Cardiac septum (tissue), 1 donor: ENCODE measurements around the gene CCR5. TPM values are rescaled to one million over a fixed set of nuclear protein-coding genes. Genes with fewer than 3 reads are reported as not detected.
"Not testable (repeated sequence)": the region's sequence is repeated elsewhere in the genome, so short reads cannot be mapped to it uniquely, and the experiment has no call there.

Experiments used
- DNase-seq: peaks from one replicate; pipeline ENCODE4 v3.0.0-alpha.2; 2020; ENCODE audit warnings: low spot score
- intact Hi-C: fragments of 100-400 bp; cut with DNase I; formaldehyde crosslinking; loops from one replicate; pipeline ENCODE4 v1.14.0; 2022
- total RNA-seq: library from RNA; stranded (reverse); fragmentation: NEBNext Ultra II Directional; extraction: Animal tissue kit (Norgen Biotek cat#: 25700); gene quantifications from one replicate; pipeline ENCODE4 v1.2.1, GENCODE V29; 2021
- donor health status: DM: no; HTN: no; CAD: no.

Gene CCR5
- total RNA-seq, 1 donor from 2014 or later, result 0.81 TPM

DNA sequence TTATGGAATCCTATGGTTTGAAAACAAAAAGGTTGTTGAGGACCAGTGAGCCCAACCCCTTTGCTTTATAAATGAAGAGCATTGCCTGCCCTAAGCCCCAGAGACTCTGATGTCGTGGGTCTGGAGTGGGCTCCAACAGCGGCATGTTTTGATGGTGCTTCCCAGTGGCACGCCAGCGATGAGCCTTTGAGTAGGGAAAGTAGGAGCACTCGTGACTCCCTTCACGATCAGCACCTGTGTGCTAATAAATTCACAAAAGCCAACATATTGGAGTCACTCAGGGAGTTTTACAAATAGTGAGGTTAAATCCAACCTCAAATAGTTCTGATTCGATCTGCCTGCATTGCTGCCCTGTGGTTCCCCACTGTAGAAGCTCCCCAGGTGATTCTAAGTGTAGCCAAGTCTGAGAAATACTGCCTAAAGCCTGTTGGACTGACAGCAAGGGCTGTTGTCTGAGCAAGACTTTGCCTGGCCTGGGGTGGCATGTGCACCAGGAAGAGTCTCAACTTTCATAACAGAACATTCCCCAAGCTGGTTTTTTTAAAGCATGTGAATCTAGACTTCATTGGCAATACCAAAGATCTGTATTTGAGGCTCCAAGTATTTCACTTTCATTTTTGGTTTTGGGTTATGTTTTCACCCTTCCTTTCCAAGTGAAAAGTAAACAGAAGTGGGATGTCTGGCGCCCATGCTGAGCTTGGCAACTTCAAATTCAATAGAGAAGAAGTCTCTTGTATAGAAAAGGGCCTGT lies 9.9 kb downstream of the CCR5 start:
- intact Hi-C loops, result no loop called here
- DNase-seq, result no peak

DNA sequence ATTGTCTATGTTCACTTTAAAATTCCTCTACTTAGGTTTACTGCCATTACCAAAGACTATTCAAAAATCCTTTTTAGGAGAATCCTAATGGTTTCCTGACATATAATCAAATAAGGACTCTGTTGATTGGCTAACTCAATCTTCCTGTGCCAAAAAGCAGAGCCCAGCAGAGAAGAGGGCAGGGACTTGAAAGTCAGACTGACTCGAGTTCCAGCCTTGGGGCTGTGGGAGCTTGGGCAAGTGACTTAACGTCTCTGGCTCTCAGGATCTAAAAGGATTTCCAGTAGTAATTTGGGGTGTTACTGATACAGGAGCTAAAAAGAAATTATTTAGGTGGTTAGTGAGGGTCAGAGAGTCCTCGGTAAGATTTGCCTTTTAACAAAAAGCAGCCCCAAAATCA lies 10.9 kb downstream of the CCR5 start:
- DNase-seq, result no peak
- intact Hi-C loops, result no loop called here

DNA sequence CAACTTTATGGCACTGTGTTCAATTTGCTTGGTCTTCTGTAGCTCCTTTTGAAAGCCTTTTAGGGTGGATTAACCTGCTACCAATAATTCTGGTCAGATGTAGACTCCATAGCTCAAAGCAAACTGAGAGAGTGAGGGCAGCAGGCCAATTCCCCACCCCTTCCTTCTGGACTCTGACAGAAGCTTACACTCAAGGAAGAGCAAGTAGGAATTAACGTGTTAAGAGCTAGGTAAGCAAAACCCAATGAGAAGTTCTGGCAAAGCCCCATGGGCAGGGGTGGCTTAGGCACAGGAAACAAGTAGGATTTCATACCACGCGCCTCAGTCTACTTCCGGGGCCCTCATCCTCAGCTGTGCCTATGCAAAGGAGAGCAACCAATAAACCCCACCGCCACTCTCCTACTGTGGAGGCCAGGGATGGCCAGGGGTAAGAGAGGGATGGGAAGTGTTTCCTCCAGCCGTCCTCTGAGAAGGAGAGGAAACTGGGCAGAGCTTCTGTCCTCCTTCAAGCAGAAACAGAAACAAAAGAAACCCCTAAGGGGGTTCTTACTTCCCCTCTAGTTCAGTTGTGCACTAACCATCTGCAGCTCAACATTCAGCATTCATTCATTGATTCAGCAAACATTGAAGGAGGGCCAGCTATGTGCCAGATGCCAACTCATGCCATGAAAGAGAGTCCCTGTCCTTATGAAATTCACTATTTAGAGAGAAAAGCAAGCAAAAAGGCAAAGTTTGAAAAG lies 12.6 kb downstream of the CCR5 start:
- DNase-seq, result no peak

DNA sequence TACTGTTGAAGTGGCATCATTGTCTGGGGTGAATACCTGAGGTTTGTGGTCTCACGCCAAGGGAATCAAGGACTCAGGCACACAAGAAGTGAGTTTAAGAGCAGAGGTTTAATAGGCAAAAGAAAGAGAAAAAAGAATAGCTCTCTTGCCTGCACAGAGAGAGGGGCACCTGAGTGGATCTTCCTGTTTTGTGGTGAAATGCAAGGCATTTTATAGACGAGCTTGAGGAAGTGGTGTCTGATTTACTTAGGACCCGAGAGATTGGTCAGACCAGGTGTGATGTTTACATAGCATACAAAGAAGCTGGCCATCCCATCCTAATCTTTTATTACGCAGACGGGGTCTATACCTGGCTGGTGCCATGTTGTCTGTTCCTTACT lies 13.2 kb downstream of the CCR5 start:
- intact Hi-C loops, result no loop called here

More for the DNA sequence above, 12.6 kb downstream of the CCR5 start:
- intact Hi-C loops, result no loop called here

DNA sequence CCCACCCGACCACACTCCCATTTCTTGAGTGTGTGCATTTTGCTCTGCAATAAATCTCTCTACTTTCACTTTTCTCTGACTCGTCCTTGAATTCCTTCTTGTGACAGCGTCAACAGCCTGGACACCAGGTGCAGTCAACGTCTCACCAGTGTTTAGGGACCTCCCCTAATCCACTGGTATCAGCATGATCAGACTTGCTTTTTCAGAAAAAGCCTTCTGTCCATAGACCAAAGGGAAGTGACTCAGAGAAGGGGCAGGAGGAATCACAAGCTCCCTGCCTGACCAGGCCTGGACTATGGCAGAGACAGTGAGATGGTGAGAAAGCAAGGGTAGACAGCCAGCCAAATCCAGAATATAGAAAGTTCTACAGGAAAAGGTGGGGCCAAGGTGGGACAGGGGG lies 15.5 kb downstream of the CCR5 start:
- DNase-seq, result no peak
- intact Hi-C loops, result no loop called here

More for the DNA sequence above, 13.2 kb downstream of the CCR5 start:
- no peak for DNase-seq

DNA sequence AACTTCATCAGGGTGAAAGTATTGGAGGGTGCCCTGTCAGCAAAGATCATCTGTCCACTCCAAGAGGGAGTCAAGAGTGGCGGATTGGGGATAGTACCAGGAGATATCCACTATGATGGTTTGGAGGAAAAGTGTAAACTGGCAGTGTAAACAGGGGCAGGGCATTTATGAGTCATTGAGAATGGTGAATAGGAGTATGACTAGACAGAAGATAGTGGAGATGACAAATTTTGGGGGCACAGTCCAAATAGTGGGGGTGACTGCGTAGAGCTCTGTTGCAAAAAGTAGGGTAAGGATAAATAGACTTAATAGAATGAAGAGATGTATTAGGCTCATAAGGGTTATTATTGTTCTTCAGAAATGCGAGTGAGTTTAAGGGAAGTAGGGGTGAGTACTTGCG lies 18.1 kb downstream of the CCR5 start:
- intact Hi-C loops, result not testable (repeated sequence)

DNA sequence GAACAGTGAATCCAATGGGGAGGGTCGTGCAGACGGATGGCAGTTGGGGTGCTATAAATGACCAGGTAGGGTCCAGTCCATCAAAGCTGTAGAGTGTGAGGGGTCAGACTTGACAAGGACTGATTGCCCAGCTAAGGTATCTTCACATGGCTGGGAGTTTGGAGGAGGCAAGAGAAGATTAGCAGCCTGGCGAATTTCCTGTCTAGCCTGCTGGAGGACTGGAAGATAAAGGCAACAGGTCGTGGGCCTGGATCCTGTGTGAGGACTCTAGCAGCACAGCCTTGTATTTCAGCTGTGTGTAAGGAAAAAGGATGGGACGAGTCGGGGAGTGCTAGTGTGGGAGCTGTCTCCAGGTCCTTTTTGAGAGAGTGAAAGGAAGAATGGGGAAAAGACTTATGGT lies 18.6 kb downstream of the CCR5 start:
- DNase-seq, result no peak
- intact Hi-C loops, result no loop called here

More for the DNA sequence above, 18.1 kb downstream of the CCR5 start:
- DNase-seq, result not testable (repeated sequence)

DNA sequence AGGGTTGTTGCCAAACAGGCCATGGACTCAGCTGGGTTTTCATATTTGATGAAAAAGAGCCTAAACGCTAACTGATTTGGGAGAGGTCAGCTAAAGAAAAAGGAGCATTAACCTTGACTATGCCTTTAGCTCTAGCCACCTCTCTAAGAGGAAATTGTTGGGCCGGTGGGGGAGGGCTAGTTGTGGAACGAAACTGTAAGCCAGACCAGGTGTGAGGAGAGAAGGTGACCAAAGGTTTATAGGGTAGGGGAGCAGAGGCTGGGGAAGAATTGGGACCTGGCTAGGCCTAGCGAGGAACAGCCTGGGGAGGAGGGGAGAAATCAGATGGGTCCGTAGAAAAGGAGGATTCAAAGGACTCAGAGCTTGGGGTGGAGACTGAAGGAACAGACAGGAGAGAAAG lies 20.8 kb downstream of the CCR5 start:
- DNase-seq, intact Hi-C loops: not testable (repeated sequence)

DNA sequence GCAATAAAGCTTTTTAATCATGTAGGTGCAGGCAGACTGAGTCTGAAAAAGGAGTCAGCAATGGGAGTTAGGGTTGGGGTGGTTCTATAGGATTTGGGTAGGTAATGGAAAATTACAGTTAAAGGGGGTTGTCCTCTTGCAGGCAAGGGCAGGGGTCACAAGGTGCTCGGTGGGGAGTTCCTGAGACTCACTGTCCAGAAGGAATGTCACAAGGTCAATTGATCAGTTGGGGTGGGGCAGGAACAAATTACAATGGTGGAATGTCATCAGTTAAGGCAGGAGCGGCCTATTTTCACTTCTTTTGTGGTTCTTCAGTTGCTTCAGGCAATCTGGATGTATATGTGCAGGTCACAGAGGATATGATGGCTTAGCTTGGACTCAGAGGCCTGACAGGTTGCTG lies 22.3 kb downstream of the CCR5 start:
- intact Hi-C loops, result no loop called here
- no peak for DNase-seq

DNA sequence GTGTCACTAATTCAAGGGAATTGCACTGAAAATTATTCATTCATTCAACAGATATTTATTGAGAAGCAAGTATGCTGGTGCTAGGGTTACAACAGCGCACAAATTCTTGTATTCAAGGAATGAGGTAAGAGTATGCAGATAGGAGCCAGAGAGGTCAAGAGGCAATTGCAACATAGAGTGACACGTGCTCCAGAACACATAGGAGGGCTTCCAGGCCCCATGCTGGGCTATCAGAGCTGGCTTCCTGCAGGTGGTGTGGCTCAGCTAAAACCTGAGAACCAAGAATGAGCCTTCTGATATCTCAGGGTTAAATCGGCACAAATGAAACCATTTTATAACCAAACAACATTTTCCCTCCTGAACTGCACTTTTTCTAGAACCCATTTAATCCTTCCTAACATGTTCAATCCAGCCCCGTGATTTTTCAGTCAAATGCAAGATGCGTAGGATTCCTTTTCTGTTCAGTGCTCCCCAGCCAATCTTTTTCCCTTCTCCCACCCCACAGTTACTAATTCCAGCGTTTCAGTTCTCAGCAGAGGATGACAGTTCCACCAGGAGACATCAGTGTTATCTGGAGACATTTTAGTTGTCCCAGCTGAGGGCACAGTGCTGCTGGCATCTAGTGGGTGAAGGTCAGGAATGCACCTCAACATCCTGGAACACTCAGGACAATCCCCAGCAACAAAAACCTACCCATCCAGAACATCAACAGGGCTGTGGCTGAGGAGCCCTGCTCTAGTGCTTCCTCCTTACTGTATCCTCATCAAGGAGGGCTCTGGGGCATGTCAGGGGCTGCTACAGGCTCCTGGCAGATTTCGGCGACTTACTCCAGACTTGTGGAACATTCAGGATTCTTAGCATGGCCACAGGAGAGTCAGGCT lies 23.0 kb downstream of the CCR5 start:
- intact Hi-C loops, result no loop called here
- DNase-seq, result no peak

DNA sequence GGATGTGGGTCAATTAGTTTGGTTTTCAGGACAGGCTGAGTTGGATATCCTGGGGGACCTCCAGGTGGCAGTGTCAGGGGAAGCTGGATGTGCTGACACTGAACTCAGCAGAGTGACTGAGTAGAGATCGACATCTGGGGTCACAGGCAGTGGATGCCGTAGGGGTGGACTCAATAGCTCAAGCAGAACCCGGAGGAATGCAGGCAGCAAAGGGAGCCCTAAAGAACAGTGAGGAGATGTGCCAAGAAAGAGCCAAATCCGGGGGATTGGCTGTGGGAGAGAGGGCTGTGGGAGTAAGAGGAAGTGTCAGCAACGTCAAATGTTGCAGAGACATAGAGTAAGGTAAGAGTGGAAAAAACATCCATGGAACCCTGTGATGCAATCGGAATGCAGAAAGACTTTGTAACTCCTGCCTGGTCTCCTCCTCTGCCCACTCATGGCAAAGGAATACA lies 24.5 kb downstream of the CCR5 start:
- no peak for DNase-seq
- intact Hi-C loops, result no loop called here

DNA sequence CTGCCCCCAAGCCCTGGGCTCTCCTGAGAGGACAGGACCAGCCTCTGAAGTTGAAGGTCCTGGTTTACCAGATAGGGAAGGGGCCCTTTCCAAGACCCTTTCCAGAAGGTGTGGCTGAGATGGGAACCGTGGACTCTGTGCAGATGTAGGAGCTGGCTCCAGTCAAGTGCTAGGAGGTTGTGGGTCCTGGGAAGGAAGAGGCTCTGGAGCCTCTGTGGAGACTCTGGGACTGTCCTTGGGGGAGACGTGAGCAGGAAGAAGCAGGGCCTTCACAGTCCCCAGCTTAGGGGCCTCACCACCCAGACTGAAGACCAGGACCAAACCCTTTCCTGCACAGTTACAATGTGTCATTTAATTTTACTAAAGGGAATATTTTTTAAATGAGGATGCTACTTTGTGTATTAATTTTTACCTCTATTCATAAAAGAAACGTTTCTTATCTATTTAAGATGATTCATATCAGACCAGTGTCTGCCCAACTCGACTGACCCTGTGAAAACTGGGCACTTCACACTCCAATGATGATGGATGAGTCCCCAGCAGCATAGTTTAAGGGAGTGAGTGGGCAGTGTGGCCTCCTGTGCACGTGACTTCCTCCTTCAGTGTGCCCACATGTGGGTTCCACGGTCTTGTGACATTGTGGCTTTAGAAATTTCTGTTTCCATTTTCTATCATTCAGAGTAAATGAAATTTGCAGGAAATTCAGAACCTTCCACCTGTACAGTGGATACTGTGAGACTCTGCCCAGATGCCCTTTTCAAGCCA lies 25.2 kb downstream of the CCR5 start:
- no peak for DNase-seq
- intact Hi-C loops, result no loop called here

DNA sequence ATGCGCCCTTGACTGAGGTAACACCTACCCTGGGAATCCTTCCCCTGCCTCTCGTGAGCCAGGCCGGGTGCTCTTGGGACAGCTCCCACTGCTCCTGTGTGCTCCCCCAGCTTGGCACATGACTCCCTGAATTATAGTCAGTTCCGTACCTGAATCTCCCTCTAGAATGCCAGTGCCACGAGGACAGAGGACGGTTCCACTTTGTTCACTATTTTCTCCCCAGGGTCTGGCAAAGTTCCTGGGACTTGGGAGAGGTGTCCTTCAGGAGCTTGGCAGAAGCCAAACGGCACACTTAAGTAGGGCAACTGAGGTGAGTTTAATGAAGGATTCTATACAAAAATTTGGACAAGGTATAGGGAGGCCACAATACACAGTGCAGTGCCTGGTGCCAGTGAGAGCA lies 26.4 kb downstream of the CCR5 start:
- intact Hi-C loops, result no loop called here
- no peak for DNase-seq

DNA sequence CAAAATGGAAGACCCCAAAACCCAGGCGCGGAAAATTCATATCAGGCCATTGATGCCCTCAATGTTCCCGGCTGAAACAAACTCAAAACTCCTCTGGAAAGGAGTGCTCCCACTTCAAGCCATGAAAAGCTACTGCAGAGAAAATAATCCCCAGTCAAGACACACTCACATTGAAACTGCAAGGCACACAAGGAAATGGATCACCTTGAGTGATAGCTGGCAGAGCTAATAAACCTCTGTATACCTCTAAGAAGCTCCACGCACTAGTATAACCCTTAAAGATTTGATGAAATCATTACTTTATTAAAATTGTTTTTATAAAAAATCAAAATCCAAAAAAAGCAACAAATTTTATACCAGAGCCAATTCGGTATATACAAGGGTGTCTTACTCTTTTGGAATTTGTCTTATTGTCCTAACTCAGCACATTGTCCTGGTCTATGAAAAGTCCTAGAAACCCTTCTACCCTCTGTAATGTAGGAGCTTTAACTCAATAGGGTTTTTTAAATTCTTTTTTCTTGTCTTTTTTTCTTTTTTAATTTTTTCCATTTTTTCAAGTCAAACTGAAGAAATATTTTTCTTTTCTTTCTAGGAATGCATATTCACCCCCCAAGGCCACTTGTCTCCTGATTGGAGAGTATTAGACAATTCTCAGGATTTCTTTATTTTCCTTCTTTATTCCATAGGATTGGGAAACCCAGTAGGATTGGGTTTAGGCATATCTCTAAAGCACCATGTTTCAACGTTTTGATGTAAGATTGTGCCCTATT lies 27.6 kb downstream of the CCR5 start:
- DNase-seq, result no peak
- intact Hi-C loops, result no loop called here

DNA sequence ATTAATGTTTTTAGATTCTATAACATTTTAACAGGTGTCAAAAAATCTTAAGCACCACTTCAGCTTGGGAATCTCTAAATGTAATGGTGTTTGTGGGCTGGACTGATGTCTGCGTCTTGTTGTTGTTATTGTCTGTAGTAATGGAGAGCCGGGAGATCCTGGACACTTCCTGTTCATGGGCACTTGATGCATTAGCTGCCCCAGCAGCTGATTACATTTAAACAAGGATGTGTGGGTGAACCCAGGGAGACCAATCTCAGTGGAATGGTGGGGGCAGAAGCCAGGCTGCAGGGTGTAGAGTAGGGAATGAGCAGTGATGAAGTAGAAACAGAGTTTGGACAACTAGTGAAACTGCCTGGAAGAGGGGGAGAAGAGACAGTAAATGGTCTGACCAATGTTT lies 28.4 kb downstream of the CCR5 start:
- no peak for DNase-seq
- intact Hi-C loops, result no loop called here

DNA sequence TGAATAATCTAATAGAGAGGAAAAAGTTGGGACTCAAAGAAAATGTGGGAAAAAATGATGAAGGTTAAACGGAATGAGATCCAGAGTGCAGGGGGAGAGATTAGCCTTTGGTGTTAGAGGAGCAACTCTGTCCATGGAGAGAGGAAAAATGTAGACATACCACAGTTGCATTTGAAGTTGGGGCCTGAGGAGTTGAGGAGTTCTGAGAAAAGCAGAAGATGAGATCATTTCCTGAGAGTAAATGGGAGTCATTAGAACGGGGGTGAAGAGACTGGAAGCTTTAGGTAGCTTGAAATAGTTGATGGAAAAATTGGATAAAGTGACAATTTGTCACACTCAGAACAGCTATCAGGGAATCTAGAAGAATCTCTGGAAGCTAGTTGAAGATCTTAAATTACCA lies 28.8 kb downstream of the CCR5 start:
- DNase-seq, result no peak
- intact Hi-C loops, result no loop called here

DNA sequence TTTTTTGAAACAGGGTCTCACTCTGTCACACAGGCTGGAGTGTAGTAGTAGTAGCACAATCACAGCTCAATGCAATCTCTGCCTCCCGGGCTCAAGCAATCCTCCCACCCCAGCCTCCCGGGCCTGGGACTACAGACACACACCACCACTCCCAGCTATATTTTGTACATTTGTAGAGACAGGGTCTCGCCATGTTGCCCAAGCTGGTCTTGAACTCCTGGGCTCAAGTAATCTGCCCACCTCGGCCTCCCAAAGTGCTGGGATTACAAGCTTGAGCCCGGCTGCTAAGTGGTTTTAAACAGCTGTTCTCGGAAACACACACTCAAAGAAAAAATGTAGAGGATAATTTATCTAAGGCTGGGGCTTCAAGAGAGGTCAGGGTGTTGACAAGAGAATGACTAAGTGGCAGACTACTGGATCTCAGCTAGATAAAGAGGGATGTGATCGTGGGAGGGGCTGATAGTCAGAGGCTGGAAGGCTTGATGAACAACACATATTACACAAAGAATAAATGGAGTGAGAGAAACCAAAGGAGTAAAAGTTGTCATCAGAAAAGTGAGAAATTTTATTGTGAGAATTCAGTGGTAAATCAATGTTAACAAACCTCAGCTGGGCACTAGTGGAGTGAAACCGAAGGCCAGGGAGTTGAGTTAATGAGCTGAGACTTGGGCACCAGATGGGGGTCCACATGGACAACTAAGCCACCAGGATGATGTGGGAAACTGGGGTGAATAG lies 29.4 kb downstream of the CCR5 start:
- intact Hi-C loops, result no loop called here
- DNase-seq, result no peak

DNA sequence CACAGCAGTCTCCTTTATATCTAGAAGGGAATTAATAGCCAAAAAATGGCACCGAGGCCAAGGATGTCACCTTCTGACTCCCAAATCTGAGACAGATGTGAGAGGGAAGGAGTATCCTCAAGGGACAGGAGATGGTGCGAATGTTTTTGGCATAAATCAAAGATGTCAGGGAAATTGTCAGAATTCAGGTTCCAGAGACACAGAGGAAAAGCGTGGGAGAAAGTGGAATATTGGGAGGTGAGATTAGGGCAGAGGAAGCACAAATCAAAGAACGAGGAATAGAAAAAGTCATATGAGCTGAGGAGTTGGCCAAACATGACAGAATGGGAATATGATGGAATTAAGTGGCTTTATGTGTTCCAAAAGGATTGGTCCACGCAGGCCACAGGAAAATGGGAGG lies 30.1 kb downstream of the CCR5 start:
- intact Hi-C loops, result no loop called here
- DNase-seq, result no peak
